Activated CD4-positive, alpha-beta T cell treated with anti-CD3 and anti-CD28 coated beads, Interleukin-10, Interleukin-2, amounts not matched to agents 100 ng/mL and 50 ng/mL, durations not matched to agents 16 hours and 8 hours (primary cell): ENCODE measurements around the gene FAM204A.

Source experiments
- DNase-seq: peaks from one replicate; pipeline ENCODE4 v3.0.0-alpha.2; 2020

The FAM204A gene

GRCh38 chr10:118341791-118342637 is at the start of gene FAM204A:
Gene FAM204A (minus strand): TSS chr10:118342324. CDS start chr10:118336415, 5,909 bp downstream.
- peak; percentile 95 for DNase-seq

GRCh38 chr10:118383699-118384098 is 41.6 kb upstream of the FAM204A start:
- DNase-seq, result no peak

- DNase-seq, result no peak
Observed at GRCh38 chr10:118383063-118383689, 41.1 kb upstream of the FAM204A start.

- DNase-seq, result no peak
Observed at GRCh38 chr10:118374404-118374803, 32.3 kb upstream of the FAM204A start.

GRCh38 chr10:118373786-118374185 is 31.7 kb upstream of the FAM204A start:
- no peak for DNase-seq

- no peak for DNase-seq
Observed at GRCh38 chr10:118370499-118370898, 28.4 kb upstream of the FAM204A start.

- no peak for DNase-seq
Observed at GRCh38 chr10:118369641-118370205, 27.6 kb upstream of the FAM204A start.

GRCh38 chr10:118365702-118366101 is 23.6 kb upstream of the FAM204A start:
- no peak for DNase-seq

GRCh38 chr10:118362103-118362502 is 20.0 kb upstream of the FAM204A start:
- DNase-seq, result no peak

- DNase-seq, result no peak
Observed at GRCh38 chr10:118358327-118358726, 16.2 kb upstream of the FAM204A start.

- no peak for DNase-seq
Observed at GRCh38 chr10:118357841-118358240, 15.7 kb upstream of the FAM204A start.

GRCh38 chr10:118356628-118357027 is 14.5 kb upstream of the FAM204A start:
- no peak for DNase-seq

GRCh38 chr10:118355234-118355633 is 13.1 kb upstream of the FAM204A start:
- no peak for DNase-seq

GRCh38 chr10:118349235-118349634 is 7.1 kb upstream of the FAM204A start:
- no peak for DNase-seq

GRCh38 chr10:118343549-118343948 is 1.4 kb upstream of the FAM204A start:
- DNase-seq, result no peak

- no peak for DNase-seq
Observed at GRCh38 chr10:118343115-118343514, 991 bp upstream of the FAM204A start.

- DNase-seq, result no peak
Observed at GRCh38 chr10:118342638-118343020, 505 bp upstream of the FAM204A start.

GRCh38 chr10:118340486-118340885 is 1.6 kb downstream of the FAM204A start:
- DNase-seq, result peak; percentile 17

- DNase-seq, result no peak
Observed at GRCh38 chr10:118339111-118339510, 3.0 kb downstream of the FAM204A start.

- no peak for DNase-seq
Observed at GRCh38 chr10:118337356-118337755, 4.8 kb downstream of the FAM204A start.

GRCh38 chr10:118333871-118334270 is 8.3 kb downstream of the FAM204A start:
- DNase-seq, result peak; percentile 14

GRCh38 chr10:118332948-118333710 is 9.0 kb downstream of the FAM204A start:
- DNase-seq, result no peak

- DNase-seq, result peak; percentile 26
Observed at GRCh38 chr10:118332236-118332635, 9.9 kb downstream of the FAM204A start.
